Measurements from ENCODE around the gene PRRG4. TPM values are rescaled to one million over a fixed set of nuclear protein-coding genes. Genes with fewer than 3 reads are reported as not detected.

PRRG4 gene
- total and polyA plus RNA-seq, 2 donors (not counting 3 experiments of a cell fraction or from before 2014, with no cell fraction given) = 0.09 TPM; not detected in 1

DNA sequence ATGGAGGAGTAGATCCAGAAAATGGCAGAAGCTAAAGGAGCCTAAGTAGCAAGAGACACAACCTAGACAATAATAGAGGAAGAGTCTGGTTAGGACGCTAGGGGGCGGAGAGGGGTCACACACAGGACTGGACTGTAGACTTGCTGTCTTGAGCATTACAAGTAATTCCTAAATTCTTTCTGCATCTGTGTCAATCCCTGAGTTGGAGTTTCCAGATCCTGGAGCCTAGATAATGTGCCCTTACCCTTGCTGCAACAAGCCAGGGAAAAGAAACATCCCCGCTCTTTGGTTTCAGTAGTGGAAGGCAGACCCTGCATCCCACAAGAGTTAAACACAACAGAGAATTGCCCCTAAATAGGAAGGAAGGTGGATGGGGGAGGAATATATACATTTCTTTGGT is 20.4 kb upstream of the PRRG4 start:
- ChIA-PET CTCF (interaction anchor here (0.6 to 2.0 kb wide), 21 partner anchors 12 to 933 kb away, joined by 3 to 32 read pairs (median 4); partner anchors contain the start of genes CCDC73, QSER1 and TCP11L1), POLR2A (no interaction called here)
- H3K4me3 ChIP-seq (replicated peaks in 1 of 3; ENCODE audit: insufficient read depth in 1 of 3, low read depth in 1 of 3, low read length in 3 of 3) = no peak overlapping the region
- dilution Hi-C loops (cut with MboI; ENCODE audit: extremely low pct_ligation_motif_present, low sequenced_read_pairs) = no loop called here
- no peaks in the 10 kb centered on the region for H3K4me1 ChIP-seq (ENCODE audit: control insufficient read depth, extremely low read depth, insufficient read depth, low read length)
- no peaks in the 10 kb centered on the region for H4K20me1 ChIP-seq (replicated peaks; ENCODE audit: control insufficient read depth, extremely low read depth, insufficient read depth, low read length)
- no TSS peak for BruUV-seq (replicated peaks)
- H2AFZ ChIP-seq (ENCODE audit: low read depth, low read length) = no peak overlapping the region
- H3K9ac ChIP-seq (replicated peaks; ENCODE audit: extremely low read depth, insufficient read depth, low read length) = no peak overlapping the region
- no peaks in the 10 kb centered on the region for H3K9me1 ChIP-seq (replicated peaks; ENCODE audit: control insufficient read depth, extremely low read depth, insufficient read depth, low read length)
- peaks cover 0 to 2% of the 10 kb centered on the region in 2 experiments for H3K27me3 ChIP-seq (ENCODE audit: control insufficient read depth in 2 of 2, insufficient read depth in 2 of 2, low read length in 2 of 2)
- intact Hi-C loops (cut with micrococcal nuclease) = loop anchor here (1.0 kb wide), 1 partner anchor 256 kb away; no protein-coding TSS in a partner anchor
- TF ChIP-seq MAX (IDR thresholded peaks at IDR 0.05; ENCODE audit: insufficient read depth, insufficient read length) = no peak
- TF ChIP-seq, protein P1, sequence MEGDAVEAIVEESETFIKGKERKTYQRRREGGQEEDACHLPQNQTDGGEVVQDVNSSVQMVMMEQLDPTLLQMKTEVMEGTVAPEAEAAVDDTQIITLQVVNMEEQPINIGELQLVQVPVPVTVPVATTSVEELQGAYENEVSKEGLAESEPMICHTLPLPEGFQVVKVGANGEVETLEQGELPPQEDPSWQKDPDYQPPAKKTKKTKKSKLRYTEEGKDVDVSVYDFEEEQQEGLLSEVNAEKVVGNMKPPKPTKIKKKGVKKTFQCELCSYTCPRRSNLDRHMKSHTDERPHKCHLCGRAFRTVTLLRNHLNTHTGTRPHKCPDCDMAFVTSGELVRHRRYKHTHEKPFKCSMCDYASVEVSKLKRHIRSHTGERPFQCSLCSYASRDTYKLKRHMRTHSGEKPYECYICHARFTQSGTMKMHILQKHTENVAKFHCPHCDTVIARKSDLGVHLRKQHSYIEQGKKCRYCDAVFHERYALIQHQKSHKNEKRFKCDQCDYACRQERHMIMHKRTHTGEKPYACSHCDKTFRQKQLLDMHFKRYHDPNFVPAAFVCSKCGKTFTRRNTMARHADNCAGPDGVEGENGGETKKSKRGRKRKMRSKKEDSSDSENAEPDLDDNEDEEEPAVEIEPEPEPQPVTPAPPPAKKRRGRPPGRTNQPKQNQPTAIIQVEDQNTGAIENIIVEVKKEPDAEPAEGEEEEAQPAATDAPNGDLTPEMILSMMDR (IDR thresholded peaks at IDR 0.05; ENCODE audit: extremely low read depth in 1 of 2, insufficient read depth in 1 of 2, low read depth in 1 of 2, low read length in 2 of 2) = peak; percentile 67 to 79
- no peak for TF ChIP-seq POLR2AphosphoS5 (IDR thresholded peaks at IDR 0.05; ENCODE audit: insufficient read depth, low read depth, low read length)
- no peak for TF ChIP-seq JUN (IDR thresholded peaks at IDR 0.05; ENCODE audit: borderline replicate concordance, insufficient read depth, insufficient read length, low read depth)
- H3K36me3 ChIP-seq (ENCODE audit: control insufficient read depth in 2 of 2, extremely low read depth in 1 of 2, insufficient read depth in 2 of 2, low read length in 2 of 2) = no peaks in the 10 kb centered on the region
- H3K79me2 ChIP-seq (ENCODE audit: control insufficient read depth, insufficient read depth, low read length) = no peaks in the 10 kb centered on the region
- peak; percentile 40 for FAIRE-seq
- no peak overlapping the region for H3K4me2 ChIP-seq (ENCODE audit: insufficient read depth, low read length)
- H3K9me3 ChIP-seq (replicated peaks; ENCODE audit: control insufficient read depth, insufficient read depth, low read length) = no peaks in the 10 kb centered on the region
- no peak overlapping the region for H3K27ac ChIP-seq (ENCODE audit: insufficient read depth, low read depth, low read length)
- peak; percentile 80 for DNase-seq (ENCODE audit: low read depth, low spot score)
